ENCODE measurements around the gene ZNF148. TPM values are rescaled to one million over a fixed set of nuclear protein-coding genes. Genes with fewer than 3 reads are reported as not detected.

ZNF148 gene
- total RNA-seq, 1 donor from 2014 or later: 38.3 TPM

DNA sequence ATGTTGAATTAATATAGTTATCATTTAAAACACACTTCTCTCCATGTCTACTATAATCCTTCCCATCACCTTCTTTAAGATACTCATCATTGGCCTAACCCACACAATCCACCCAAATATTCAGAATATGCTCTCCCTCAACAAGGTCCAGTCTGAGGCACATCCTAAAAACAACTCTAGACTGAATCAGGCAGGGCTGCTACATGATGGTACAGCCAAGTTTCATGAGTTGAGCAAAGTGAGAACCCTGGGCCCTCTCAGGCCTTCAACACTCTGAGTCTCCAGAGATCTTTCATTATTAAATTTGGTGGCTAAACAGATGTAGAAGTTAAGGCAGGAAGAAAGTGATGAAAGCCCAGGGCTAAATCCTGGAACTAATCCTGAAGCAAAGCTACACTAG lies 16.2 kb downstream of the ZNF148 start:
- no peaks in the 10 kb centered on the region for H3K27me3 Mint-ChIP-seq (ENCODE audit: low read depth)
- H3K27ac Mint-ChIP-seq (ENCODE audit: unreplicated experiment): no peak overlapping the region
- H3K9me3 Mint-ChIP-seq: no peaks in the 10 kb centered on the region
- no peak overlapping the region for H3K4me3 Mint-ChIP-seq
- peaks cover 10% of the 10 kb centered on the region for H3K36me3 Mint-ChIP-seq (ENCODE audit: low read depth)
- DNase-seq (ENCODE audit: low read depth, low spot score): no peak
- TF ChIP-seq, protein P1, sequence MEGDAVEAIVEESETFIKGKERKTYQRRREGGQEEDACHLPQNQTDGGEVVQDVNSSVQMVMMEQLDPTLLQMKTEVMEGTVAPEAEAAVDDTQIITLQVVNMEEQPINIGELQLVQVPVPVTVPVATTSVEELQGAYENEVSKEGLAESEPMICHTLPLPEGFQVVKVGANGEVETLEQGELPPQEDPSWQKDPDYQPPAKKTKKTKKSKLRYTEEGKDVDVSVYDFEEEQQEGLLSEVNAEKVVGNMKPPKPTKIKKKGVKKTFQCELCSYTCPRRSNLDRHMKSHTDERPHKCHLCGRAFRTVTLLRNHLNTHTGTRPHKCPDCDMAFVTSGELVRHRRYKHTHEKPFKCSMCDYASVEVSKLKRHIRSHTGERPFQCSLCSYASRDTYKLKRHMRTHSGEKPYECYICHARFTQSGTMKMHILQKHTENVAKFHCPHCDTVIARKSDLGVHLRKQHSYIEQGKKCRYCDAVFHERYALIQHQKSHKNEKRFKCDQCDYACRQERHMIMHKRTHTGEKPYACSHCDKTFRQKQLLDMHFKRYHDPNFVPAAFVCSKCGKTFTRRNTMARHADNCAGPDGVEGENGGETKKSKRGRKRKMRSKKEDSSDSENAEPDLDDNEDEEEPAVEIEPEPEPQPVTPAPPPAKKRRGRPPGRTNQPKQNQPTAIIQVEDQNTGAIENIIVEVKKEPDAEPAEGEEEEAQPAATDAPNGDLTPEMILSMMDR (conservative IDR thresholded peaks at IDR 0.05): no peak
- peaks cover 15% of the 10 kb centered on the region for H3K4me1 Mint-ChIP-seq

DNA sequence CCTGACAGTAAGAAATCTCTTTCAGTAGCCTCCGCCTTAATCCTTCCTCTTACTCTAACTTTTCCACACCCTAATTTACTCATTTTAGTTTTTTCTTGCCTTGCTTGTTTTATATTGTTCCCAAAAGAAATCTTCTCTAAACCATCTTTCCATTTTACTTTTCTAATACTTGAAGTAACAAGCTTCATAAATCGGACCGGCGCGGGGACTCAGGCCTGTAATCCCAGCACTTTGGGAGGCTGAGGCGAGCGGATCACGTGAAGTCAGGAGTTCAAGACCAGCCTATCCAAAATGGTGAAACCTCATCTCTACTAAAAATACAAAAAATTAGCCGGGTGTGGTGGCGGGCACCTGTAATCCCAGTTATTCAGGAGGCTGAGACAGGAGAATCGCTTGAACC lies 17.3 kb downstream of the ZNF148 start:
- no peak for DNase-seq (ENCODE audit: low read depth, low spot score)
- H3K27ac Mint-ChIP-seq (ENCODE audit: unreplicated experiment): no peak overlapping the region
- peaks cover 15% of the 10 kb centered on the region for H3K36me3 Mint-ChIP-seq (ENCODE audit: low read depth)
- no peaks in the 10 kb centered on the region for H3K27me3 Mint-ChIP-seq (ENCODE audit: low read depth)
- TF ChIP-seq, protein P1 (conservative IDR thresholded peaks at IDR 0.05): no peak
- peaks cover 15% of the 10 kb centered on the region for H3K4me1 Mint-ChIP-seq
- H3K4me3 Mint-ChIP-seq: no peak overlapping the region
- peaks cover 4% of the 10 kb centered on the region for H3K9me3 Mint-ChIP-seq

DNA sequence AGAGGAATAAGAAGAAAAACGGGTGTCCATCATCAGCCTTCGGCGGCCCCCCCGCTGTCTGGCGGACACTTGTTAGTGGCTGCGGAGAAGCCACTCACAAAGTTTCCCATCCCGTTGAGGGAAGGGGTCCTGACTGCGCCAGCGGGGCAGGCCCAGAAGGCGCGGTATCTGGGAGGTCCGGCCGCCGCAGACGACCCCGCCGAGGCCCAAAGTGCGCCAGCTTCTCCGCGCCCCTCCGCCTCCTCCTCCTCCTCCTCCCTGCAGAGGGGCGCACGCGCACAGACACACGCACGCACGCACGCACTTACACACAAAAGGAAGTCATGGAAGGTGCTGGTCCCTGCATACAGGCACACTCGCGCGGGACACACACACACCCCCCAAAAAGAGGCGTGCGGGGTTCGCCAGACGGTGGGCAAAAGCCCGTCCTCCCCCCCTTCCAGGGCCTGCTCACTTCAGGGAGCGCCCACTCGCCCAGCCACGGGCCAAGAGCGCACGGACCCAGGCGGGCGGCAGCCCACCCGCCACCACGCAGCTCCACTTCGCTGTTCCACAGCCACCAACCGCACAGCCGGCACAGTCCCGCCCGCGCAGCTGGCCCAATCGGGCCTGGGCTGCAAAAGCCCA lies 18.0 kb downstream of the ZNF148 start:
- Mint-ChIP-seq H3K4me1 (peaks cover 13% of the 10 kb centered on the region), H3K9me3 (peaks cover 6% of the 10 kb centered on the region), H3K27me3 (ENCODE audit: low read depth) (no peaks in the 10 kb centered on the region), H3K4me3 (no peak overlapping the region), H3K36me3 (ENCODE audit: low read depth) (peaks cover 15% of the 10 kb centered on the region), H3K27ac (ENCODE audit: unreplicated experiment) (no peak overlapping the region)
- no peak for DNase-seq (ENCODE audit: low read depth, low spot score)
- TF ChIP-seq, protein P1 (conservative IDR thresholded peaks at IDR 0.05): no peak

DNA sequence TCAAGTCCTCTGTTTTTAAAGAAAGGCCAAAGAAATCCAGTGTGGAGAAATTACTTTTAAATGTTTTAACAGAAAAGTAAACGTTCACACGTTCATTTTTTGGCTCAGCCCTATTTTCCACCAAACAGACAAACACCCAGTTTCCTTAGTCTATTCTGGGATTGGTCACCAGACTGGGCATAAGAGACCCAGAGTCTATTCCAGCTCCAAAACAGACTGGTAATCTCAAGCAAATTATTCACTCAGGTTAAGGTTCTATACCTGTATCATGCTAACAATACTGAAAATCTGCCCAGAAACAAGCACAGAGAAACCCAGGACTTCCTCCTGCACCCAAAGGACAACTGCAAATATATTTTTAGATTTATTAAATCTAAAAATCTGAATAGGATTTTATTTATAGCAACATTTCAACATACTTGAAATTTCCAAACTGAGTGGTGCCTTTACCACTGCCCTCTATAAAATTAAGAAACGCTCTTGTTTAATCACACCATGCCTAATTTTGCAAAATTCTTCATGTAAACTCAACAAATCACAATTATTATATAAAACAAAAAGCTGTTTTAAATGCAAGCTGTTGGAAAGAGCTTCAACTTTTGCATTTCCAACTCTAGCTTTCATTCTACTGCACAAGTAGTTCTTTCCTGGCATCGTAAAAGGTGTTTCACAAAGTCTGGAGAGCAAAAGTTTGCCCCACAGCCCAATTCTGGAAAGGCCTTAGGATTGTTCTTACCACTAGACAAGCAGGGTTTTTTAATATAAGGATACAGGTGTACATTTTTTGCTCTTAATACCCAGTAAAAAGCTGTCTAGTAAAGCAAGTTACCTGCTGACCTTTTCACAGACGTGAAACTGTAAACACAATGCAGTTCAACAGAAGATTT lies 18.7 kb downstream of the ZNF148 start:
- no peak for DNase-seq (ENCODE audit: low read depth, low spot score)
- Mint-ChIP-seq H3K4me3 (no peak overlapping the region), H3K27me3 (ENCODE audit: low read depth) (no peaks in the 10 kb centered on the region), H3K36me3 (ENCODE audit: low read depth) (peaks cover 15% of the 10 kb centered on the region), H3K9me3 (peaks cover 8% of the 10 kb centered on the region), H3K4me1 (peaks cover 9% of the 10 kb centered on the region), H3K27ac (ENCODE audit: unreplicated experiment) (no peak overlapping the region)
- TF ChIP-seq, protein P1 (conservative IDR thresholded peaks at IDR 0.05): no peak

DNA sequence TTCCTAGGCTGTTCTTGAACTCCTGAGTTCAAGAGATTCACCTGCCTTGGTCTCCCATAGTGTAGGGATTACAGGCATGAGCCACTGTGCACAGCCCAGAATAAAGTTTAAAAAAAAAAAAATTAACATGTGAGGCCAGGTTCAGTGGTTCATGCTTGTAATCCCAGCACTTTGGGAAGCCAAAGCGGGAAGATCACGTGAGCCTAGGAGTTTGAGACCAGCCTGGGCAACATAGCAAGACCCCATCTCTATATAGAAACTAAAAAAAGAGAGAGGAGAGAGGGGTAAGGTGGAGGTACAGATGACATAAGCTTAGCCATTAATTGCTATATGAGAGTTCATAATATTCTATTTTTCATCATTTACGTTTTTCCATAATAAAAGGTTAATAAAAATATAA lies 21.5 kb downstream of the ZNF148 start:
- no peak overlapping the region for H3K4me3 Mint-ChIP-seq
- H3K27ac Mint-ChIP-seq (ENCODE audit: unreplicated experiment): no peak overlapping the region
- no peak for DNase-seq (ENCODE audit: low read depth, low spot score)
- peaks cover 25% of the 10 kb centered on the region for H3K36me3 Mint-ChIP-seq (ENCODE audit: low read depth)
- peaks cover 14% of the 10 kb centered on the region for H3K9me3 Mint-ChIP-seq
- H3K4me1 Mint-ChIP-seq: peaks cover 5% of the 10 kb centered on the region
- TF ChIP-seq, protein P1 (conservative IDR thresholded peaks at IDR 0.05): no peak
- no peaks in the 10 kb centered on the region for H3K27me3 Mint-ChIP-seq (ENCODE audit: low read depth)

All from neural crest cell (in vitro differentiated cells).